ENCODE data around the gene CEND1. TPM values are rescaled to one million over a fixed set of nuclear protein-coding genes. Genes with fewer than 3 reads are reported as not detected.
A peak's percentile ranks its signal among the peaks of the same experiment; 100 is the strongest.

CEND1 gene
- total and polyA plus RNA-seq, 2 of the 13 experiments (the other 11 are each of a cell fraction or from before 2014, with no cell fraction given): not detected

DNA sequence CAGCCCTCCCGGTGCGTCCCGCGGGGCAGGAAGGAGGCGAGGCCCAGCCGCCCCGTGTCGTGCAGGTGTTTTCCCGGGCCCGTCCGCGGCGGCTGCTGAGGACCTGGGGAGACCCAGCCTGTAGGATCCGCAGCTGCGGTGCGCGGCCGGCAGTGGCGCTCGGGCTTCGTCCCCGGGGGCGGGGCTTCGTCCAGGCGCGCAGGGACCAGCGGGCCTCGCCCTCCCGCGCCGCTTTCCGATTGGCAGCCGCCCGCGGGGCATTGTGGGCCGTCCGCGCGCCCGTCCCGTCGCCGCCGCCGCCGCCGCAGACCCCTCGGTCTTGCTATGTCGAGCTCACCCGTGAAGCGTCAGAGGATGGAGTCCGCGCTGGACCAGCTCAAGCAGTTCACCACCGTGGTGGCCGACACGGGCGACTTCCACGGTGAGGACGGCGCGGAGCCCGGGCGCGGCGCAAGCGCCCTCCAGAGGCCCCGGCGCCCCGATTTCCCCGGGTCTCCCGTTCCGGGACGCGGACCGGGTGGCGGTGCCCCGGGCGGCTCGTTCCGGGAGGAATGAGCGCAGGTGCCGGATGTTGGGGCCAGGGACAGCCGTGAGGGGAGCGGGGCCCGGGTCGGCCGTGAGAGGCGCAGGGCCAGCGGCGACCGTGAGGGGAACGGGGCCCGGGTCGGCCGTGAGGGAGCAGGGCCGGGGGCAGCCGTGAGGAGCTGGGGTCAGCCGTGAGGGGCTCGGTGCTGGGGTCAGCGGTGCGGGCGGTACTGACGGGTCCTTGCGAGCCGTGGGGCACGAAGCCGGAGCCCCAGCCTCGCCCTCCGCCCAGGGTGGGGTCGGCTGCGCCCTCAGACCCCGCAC lies 42.5 kb downstream of the CEND1 start, which contains the start of gene TALDO1 (continued):
- TF ChIP-seq ZNF510 (CRISPR knock-in tag; IDR thresholded peaks at IDR 0.05; ENCODE audit: low read depth) (0 out of 2 replicates have a peak, but pooled peaks have one; percentile 61), ZNF740 (CRISPR knock-in tag; IDR thresholded peaks at IDR 0.05) (no peak; the same call in 1 of the 2 replicates), ZNF512B (CRISPR knock-in tag; IDR thresholded peaks at IDR 0.05; ENCODE audit: borderline replicate concordance) (no peak), ZSCAN25 (CRISPR knock-in tag; IDR thresholded peaks at IDR 0.05) (peak; percentile 76; the same call in 1 of the 2 replicates), PCBP2 (optimal IDR thresholded peaks at IDR 0.05; ENCODE audit: low read depth, low read length, poor library complexity, severe bottlenecking) (no peak), TCF12 (IDR thresholded peaks at IDR 0.05) (no peak), TCF12 (CRISPR knock-in tag; IDR thresholded peaks at IDR 0.05) (no peak), SETDB1 (CRISPR knock-in tag; IDR thresholded peaks at IDR 0.05; ENCODE audit: borderline replicate concordance) (no peak), BRD4 (CRISPR knock-in tag; IDR thresholded peaks at IDR 0.05) (no peak), KAT8 (CRISPR knock-in tag; IDR thresholded peaks at IDR 0.05) (no peak), ZMYM4 (CRISPR knock-in tag; IDR thresholded peaks at IDR 0.05) (peak; percentile 62; the same call in 1 of the 2 replicates), TAF1 (CRISPR knock-in tag; IDR thresholded peaks at IDR 0.05) (peak; percentile 81), GZF1 (CRISPR knock-in tag; IDR thresholded peaks at IDR 0.05) (no peak), NR2F2 (IDR thresholded peaks at IDR 0.05; ENCODE audit: borderline replicate concordance, low read depth) (no peak), ZNF674 (CRISPR knock-in tag; IDR thresholded peaks at IDR 0.05; ENCODE audit: low read depth) (no peak), ONECUT2 (CRISPR knock-in tag; IDR thresholded peaks at IDR 0.05) (no peak), PITX1 (CRISPR knock-in tag; IDR thresholded peaks at IDR 0.05) (no peak), ZNF639 (CRISPR knock-in tag; conservative IDR thresholded peaks at IDR 0.05) (no peak), ZNF205 (CRISPR knock-in tag; IDR thresholded peaks at IDR 0.05) (peak; percentile 70), GATAD1 (CRISPR knock-in tag; IDR thresholded peaks at IDR 0.05) (peak; percentile 67), CREBL2 (CRISPR knock-in tag; IDR thresholded peaks at IDR 0.05; ENCODE audit: borderline replicate concordance) (no peak; the same call in 1 of the 2 replicates)
- TF ChIP-seq, protein P1, sequence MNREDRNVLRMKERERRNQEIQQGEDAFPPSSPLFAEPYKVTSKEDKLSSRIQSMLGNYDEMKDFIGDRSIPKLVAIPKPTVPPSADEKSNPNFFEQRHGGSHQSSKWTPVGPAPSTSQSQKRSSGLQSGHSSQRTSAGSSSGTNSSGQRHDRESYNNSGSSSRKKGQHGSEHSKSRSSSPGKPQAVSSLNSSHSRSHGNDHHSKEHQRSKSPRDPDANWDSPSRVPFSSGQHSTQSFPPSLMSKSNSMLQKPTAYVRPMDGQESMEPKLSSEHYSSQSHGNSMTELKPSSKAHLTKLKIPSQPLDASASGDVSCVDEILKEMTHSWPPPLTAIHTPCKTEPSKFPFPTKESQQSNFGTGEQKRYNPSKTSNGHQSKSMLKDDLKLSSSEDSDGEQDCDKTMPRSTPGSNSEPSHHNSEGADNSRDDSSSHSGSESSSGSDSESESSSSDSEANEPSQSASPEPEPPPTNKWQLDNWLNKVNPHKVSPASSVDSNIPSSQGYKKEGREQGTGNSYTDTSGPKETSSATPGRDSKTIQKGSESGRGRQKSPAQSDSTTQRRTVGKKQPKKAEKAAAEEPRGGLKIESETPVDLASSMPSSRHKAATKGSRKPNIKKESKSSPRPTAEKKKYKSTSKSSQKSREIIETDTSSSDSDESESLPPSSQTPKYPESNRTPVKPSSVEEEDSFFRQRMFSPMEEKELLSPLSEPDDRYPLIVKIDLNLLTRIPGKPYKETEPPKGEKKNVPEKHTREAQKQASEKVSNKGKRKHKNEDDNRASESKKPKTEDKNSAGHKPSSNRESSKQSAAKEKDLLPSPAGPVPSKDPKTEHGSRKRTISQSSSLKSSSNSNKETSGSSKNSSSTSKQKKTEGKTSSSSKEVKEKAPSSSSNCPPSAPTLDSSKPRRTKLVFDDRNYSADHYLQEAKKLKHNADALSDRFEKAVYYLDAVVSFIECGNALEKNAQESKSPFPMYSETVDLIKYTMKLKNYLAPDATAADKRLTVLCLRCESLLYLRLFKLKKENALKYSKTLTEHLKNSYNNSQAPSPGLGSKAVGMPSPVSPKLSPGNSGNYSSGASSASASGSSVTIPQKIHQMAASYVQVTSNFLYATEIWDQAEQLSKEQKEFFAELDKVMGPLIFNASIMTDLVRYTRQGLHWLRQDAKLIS (CRISPR knock-in tag; IDR thresholded peaks at IDR 0.05): no peak; the same call in 1 of the 2 replicates

Measured in HepG2 (cell line).